ENCODE data around the gene OSBPL8. TPM values are rescaled to one million over a fixed set of nuclear protein-coding genes. Genes with fewer than 3 reads are reported as not detected.
"Not testable (repeated sequence)": the region's sequence is repeated elsewhere in the genome, so short reads cannot be mapped to it uniquely, and the experiment has no call there.

The OSBPL8 gene
- total and polyA plus RNA-seq, 2 donors (not counting 1 experiment from before 2014, with no cell fraction given), result 11.1 to 112 TPM

- peaks cover 11 to 39% of the 10 kb centered on the region in 2 experiments for H3K36me3 ChIP-seq (replicated peaks in 1 of 2; ENCODE audit: control extremely low read depth in 1 of 2, control insufficient read depth in 1 of 2, extremely low read depth in 1 of 2, insufficient read depth in 2 of 2, low read length in 1 of 2)
- Mint-ChIP-seq H3K27me3 (no peaks in the 10 kb centered on the region), H3K9me3 (ENCODE audit: insufficient read depth) (no peaks in the 10 kb centered on the region), H3K27ac (no peak overlapping the region), H3K4me3 (no peak overlapping the region), H3K4me1 (no peaks in the 10 kb centered on the region)
- intact Hi-C loops (cut with micrococcal nuclease), result no loop called here
- no peaks in the 10 kb centered on the region for H3K27me3 ChIP-seq (replicated peaks in 1 of 4; ENCODE audit: control extremely low read depth in 1 of 4, control insufficient read depth in 3 of 4, insufficient read depth in 4 of 4, low read length in 3 of 4)
- no peak overlapping the region for H3K9ac ChIP-seq (ENCODE audit: low read length)
- DNase-seq (no peak), ATAC-seq (ENCODE audit: low read depth) (no peak)
- WGBS (ENCODE audit: insufficient coverage), result no CpG with 5 or more reads among the region's 1 CpG
- H3K4me1 ChIP-seq (ENCODE audit: control insufficient read depth in 2 of 2, insufficient read depth in 2 of 2, low read length in 2 of 2), result no peaks in the 10 kb centered on the region
- no peak overlapping the region for H3K27ac ChIP-seq (ENCODE audit: low read length in 2 of 2)
- POLR2A ChIA-PET, result no interaction called here
- H3K9me3 ChIP-seq (ENCODE audit: control extremely low read depth in 1 of 3, control insufficient read depth in 2 of 3, insufficient read depth in 1 of 3, low read length in 2 of 3), result no peaks in the 10 kb centered on the region
- TF ChIP-seq CTCF (IDR thresholded peaks at IDR 0.05) (no peak), EZH2 (IDR thresholded peaks at IDR 0.05; ENCODE audit: borderline replicate concordance, insufficient read depth, low read depth, low read length, poor library complexity, severe bottlenecking) (no peak)
- H3K79me2 ChIP-seq (ENCODE audit: control insufficient read depth, insufficient read depth, low read length), result no peaks in the 10 kb centered on the region
- no peak overlapping the region for H3K4me2 ChIP-seq (replicated peaks; ENCODE audit: low read depth, low read length, poor library complexity, severe bottlenecking)
- CTCF ChIA-PET, result interaction anchor here (0.9 kb wide), 1 partner anchor 207 kb away, joined by 3 read pairs; no protein-coding TSS in a partner anchor
- no peak overlapping the region for H3K4me3 ChIP-seq (ENCODE audit: control extremely low read depth in 1 of 5, extremely low read depth in 1 of 5, insufficient read depth in 1 of 5, low read depth in 2 of 5, low read length in 4 of 5)
- no peaks in the 10 kb centered on the region for H4K20me1 ChIP-seq (ENCODE audit: control insufficient read depth, insufficient read depth, low read length, poor library complexity, severe bottlenecking)
- no peak overlapping the region for H2AFZ ChIP-seq (ENCODE audit: insufficient read depth, low read depth, low read length, poor library complexity, severe bottlenecking)
Observed at GRCh38 chr12:76379261-76379660, 180.3 kb downstream of the OSBPL8 start.

GRCh38 chr12:76376876-76377275 lies 182.7 kb downstream of the OSBPL8 start:
- H3K4me2 ChIP-seq (replicated peaks; ENCODE audit: low read depth, low read length, poor library complexity, severe bottlenecking); H3K9ac ChIP-seq (ENCODE audit: low read length); H3K27me3 Mint-ChIP-seq; H4K20me1 ChIP-seq (ENCODE audit: control insufficient read depth, insufficient read depth, low read length, poor library complexity, severe bottlenecking); DNase-seq; H3K9me3 Mint-ChIP-seq (ENCODE audit: insufficient read depth); POLR2A ChIA-PET; ATAC-seq (ENCODE audit: low read depth); CTCF ChIA-PET; intact Hi-C loops (cut with micrococcal nuclease); H3K79me2 ChIP-seq (ENCODE audit: control insufficient read depth, insufficient read depth, low read length); H3K27me3 ChIP-seq (replicated peaks in 1 of 4; ENCODE audit: control extremely low read depth in 1 of 4, control insufficient read depth in 3 of 4, insufficient read depth in 4 of 4, low read length in 3 of 4); H2AFZ ChIP-seq (ENCODE audit: insufficient read depth, low read depth, low read length, poor library complexity, severe bottlenecking); H3K9me3 ChIP-seq (ENCODE audit: control extremely low read depth in 1 of 3, control insufficient read depth in 2 of 3, insufficient read depth in 1 of 3, low read length in 2 of 3); H3K4me1 Mint-ChIP-seq; H3K4me3 ChIP-seq (ENCODE audit: control extremely low read depth in 1 of 5, extremely low read depth in 1 of 5, insufficient read depth in 1 of 5, low read depth in 2 of 5, low read length in 4 of 5); H3K4me1 ChIP-seq (ENCODE audit: control insufficient read depth in 2 of 2, insufficient read depth in 2 of 2, low read length in 2 of 2); H3K27ac ChIP-seq (ENCODE audit: low read length in 2 of 2); H3K4me3 Mint-ChIP-seq; H3K27ac Mint-ChIP-seq: not testable (repeated sequence)
- WGBS (ENCODE audit: insufficient coverage), result no CpG with 5 or more reads among the region's 1 CpG
- H3K36me3 ChIP-seq (replicated peaks in 1 of 2; ENCODE audit: control extremely low read depth in 1 of 2, control insufficient read depth in 1 of 2, extremely low read depth in 1 of 2, insufficient read depth in 2 of 2, low read length in 1 of 2), result peaks cover 10 to 39% of the 10 kb centered on the region in 2 experiments

Measured in B cell (primary cell).